Activated T-cell treated with anti-CD3 and anti-CD28 coated beads, Interleukin-2, amount 50 U/mL, for 72 hours (primary cell): ENCODE results near the gene RSL24D1. TPM values are rescaled to one million over a fixed set of nuclear protein-coding genes. Genes with fewer than 3 reads are reported as not detected.

Experiments
- ATAC-seq, 2 donors: fragments of 150-1000 bp; cut with Tn5 transposase; replicated peaks in 1 of 2; 2 replicates each; pipeline ENCODE4 v1.10.0; 2021; ENCODE audit warnings: moderate library complexity in 2 of 2, mild to moderate bottlenecking in 1 of 2
- DNase-seq, 2 donors: peaks; one replicate each; pipeline ENCODE4 v3.0.0; 2021 to 2022; ENCODE audit warnings: mixed read lengths in 1 of 2
- H3K27ac Mint-ChIP-seq: one replicate; pipeline ENCODE4 v1.8.0; 2022; ENCODE audit warnings: mild to moderate bottlenecking, moderate library complexity, mixed read lengths
- H3K27me3 Mint-ChIP-seq: one replicate; pipeline ENCODE4 v1.8.0; 2022; ENCODE audit warnings: low read depth, mixed read lengths
- H3K36me3 Mint-ChIP-seq, 2 donors: one replicate each; pipeline ENCODE4 v1.8.0; 2022; ENCODE audit warnings: mixed read lengths in 2 of 2, mild to moderate bottlenecking in 1 of 2; ENCODE audit not compliant: insufficient read depth in 2 of 2
- H3K4me1 Mint-ChIP-seq: one replicate; pipeline ENCODE4 v1.8.0; 2022; ENCODE audit warnings: low read depth, mixed read lengths
- H3K4me3 Mint-ChIP-seq, 2 donors: one replicate each; pipeline ENCODE4 v1.8.0; 2022; ENCODE audit warnings: mild to moderate bottlenecking in 2 of 2, mixed read lengths in 2 of 2, moderate library complexity in 2 of 2
- H3K9me3 Mint-ChIP-seq, 2 donors: one replicate each; pipeline ENCODE4 v1.8.0; 2022; ENCODE audit warnings: mixed read lengths in 2 of 2
- total RNA-seq, 2 donors: library from RNA; stranded (reverse); gene quantifications; one replicate each; pipeline ENCODE4 v1.2.3, GENCODE V29; 2022

The RSL24D1 gene
- total RNA-seq, 2 donors from 2014 or later: 181 to 207 TPM

GRCh38 chr15:55231455-55231854 lies 34.7 kb upstream of the RSL24D1 start:
- H3K9me3 Mint-ChIP-seq: no peaks in the 10 kb centered on the region
- H3K36me3 Mint-ChIP-seq: peaks cover 10 to 60% of the 10 kb centered on the region in 2 donors
- H3K4me3 Mint-ChIP-seq: peak overlapping the region in 1 of 2 donors; percentile 7
- H3K27me3 Mint-ChIP-seq: no peaks in the 10 kb centered on the region
- DNase-seq (no peak), ATAC-seq (no peak)
- H3K27ac Mint-ChIP-seq: peak overlapping the region; percentile 73
- H3K4me1 Mint-ChIP-seq: peaks cover 49% of the 10 kb centered on the region

GRCh38 chr15:55230953-55231352 lies 34.2 kb upstream of the RSL24D1 start:
- Mint-ChIP-seq H3K27ac (peak overlapping the region; percentile 73), H3K36me3 (peaks cover 13 to 60% of the 10 kb centered on the region in 2 donors), H3K4me3 (peak overlapping the region in 1 of 2 donors; percentile 19), H3K27me3 (no peaks in the 10 kb centered on the region), H3K9me3 (no peaks in the 10 kb centered on the region), H3K4me1 (peaks cover 50% of the 10 kb centered on the region)
- ATAC-seq (no peak), DNase-seq (no peak)

- ATAC-seq (no peak), DNase-seq (no peak)
- H3K27me3 Mint-ChIP-seq: no peaks in the 10 kb centered on the region
- peaks cover 52% of the 10 kb centered on the region for H3K4me1 Mint-ChIP-seq
- H3K4me3 Mint-ChIP-seq: peak overlapping the region in 1 of 2 donors; percentile 23
- peak overlapping the region; percentile 26 for H3K27ac Mint-ChIP-seq
- peaks cover 12 to 56% of the 10 kb centered on the region in 2 donors for H3K36me3 Mint-ChIP-seq
- H3K9me3 Mint-ChIP-seq: no peaks in the 10 kb centered on the region
Observed at GRCh38 chr15:55230051-55230670, 33.4 kb upstream of the RSL24D1 start.

- peaks cover 0 to 2% of the 10 kb centered on the region in 2 donors for H3K9me3 Mint-ChIP-seq
- no peak for DNase-seq
- peak overlapping the region; percentile 62 for H3K27ac Mint-ChIP-seq
- H3K4me3 Mint-ChIP-seq: no peak overlapping the region
- H3K27me3 Mint-ChIP-seq: no peaks in the 10 kb centered on the region
- H3K4me1 Mint-ChIP-seq: peaks cover 68% of the 10 kb centered on the region
- peaks cover 15 to 46% of the 10 kb centered on the region in 2 donors for H3K36me3 Mint-ChIP-seq
- no peak for ATAC-seq
Observed at GRCh38 chr15:55226127-55226526, 29.4 kb upstream of the RSL24D1 start.

- ATAC-seq (peak; percentile 23 to 42), DNase-seq (no peak)
- peak overlapping the region; percentile 79 for H3K27ac Mint-ChIP-seq
- H3K36me3 Mint-ChIP-seq: peaks cover 19 to 45% of the 10 kb centered on the region in 2 donors
- H3K4me3 Mint-ChIP-seq: no peak overlapping the region
- no peaks in the 10 kb centered on the region for H3K27me3 Mint-ChIP-seq
- H3K9me3 Mint-ChIP-seq: peaks cover 0 to 2% of the 10 kb centered on the region in 2 donors
- H3K4me1 Mint-ChIP-seq: peaks cover 68% of the 10 kb centered on the region
Observed at GRCh38 chr15:55224892-55225291, 28.2 kb upstream of the RSL24D1 start.

GRCh38 chr15:55222588-55222987 lies 25.8 kb upstream of the RSL24D1 start:
- peaks cover 87% of the 10 kb centered on the region for H3K4me1 Mint-ChIP-seq
- peaks cover 25 to 42% of the 10 kb centered on the region in 2 donors for H3K36me3 Mint-ChIP-seq

GRCh38 chr15:55221090-55222011 lies 24.6 kb upstream of the RSL24D1 start:
- Mint-ChIP-seq H3K9me3 (peaks cover 0 to 2% of the 10 kb centered on the region in 2 donors), H3K36me3 (peaks cover 26 to 39% of the 10 kb centered on the region in 2 donors), H3K4me1 (peaks cover 86% of the 10 kb centered on the region), H3K27ac (peak overlapping the region; percentile 92), H3K4me3 (peak overlapping the region; percentile 67 to 70), H3K27me3 (no peaks in the 10 kb centered on the region)
- ATAC-seq (peak; percentile 77 to 82), DNase-seq (peak; percentile 56 to 58)

More at GRCh38 chr15:55222588-55222987, 25.8 kb upstream of the RSL24D1 start:
- no peak for ATAC-seq
- Mint-ChIP-seq H3K4me3 (peak overlapping the region; percentile 55 to 70), H3K9me3 (peaks cover 0 to 2% of the 10 kb centered on the region in 2 donors), H3K27ac (peak overlapping the region; percentile 92), H3K27me3 (no peaks in the 10 kb centered on the region)
- DNase-seq: no peak

- peak overlapping the region; percentile 92 for H3K27ac Mint-ChIP-seq
- DNase-seq (no peak), ATAC-seq (no peak)
- H3K9me3 Mint-ChIP-seq: peaks cover 0 to 2% of the 10 kb centered on the region in 2 donors
- H3K4me1 Mint-ChIP-seq: peaks cover 79% of the 10 kb centered on the region
- peak overlapping the region; percentile 67 to 70 for H3K4me3 Mint-ChIP-seq
- H3K36me3 Mint-ChIP-seq: peaks cover 22 to 37% of the 10 kb centered on the region in 2 donors
- no peaks in the 10 kb centered on the region for H3K27me3 Mint-ChIP-seq
Observed at GRCh38 chr15:55220606-55221005, 23.9 kb upstream of the RSL24D1 start.

- H3K27me3 Mint-ChIP-seq: no peaks in the 10 kb centered on the region
- H3K27ac Mint-ChIP-seq: peak overlapping the region; percentile 93
- H3K36me3 Mint-ChIP-seq: peaks cover 23 to 43% of the 10 kb centered on the region in 2 donors
- peak overlapping the region in 1 of 2 donors; percentile 49 for H3K4me3 Mint-ChIP-seq
- peak; percentile 7 to 45 for ATAC-seq
- H3K4me1 Mint-ChIP-seq: peaks cover 56% of the 10 kb centered on the region
- no peak for DNase-seq
- peaks cover 0 to 2% of the 10 kb centered on the region in 2 donors for H3K9me3 Mint-ChIP-seq
Observed at GRCh38 chr15:55218056-55218455, 21.3 kb upstream of the RSL24D1 start.

- Mint-ChIP-seq H3K36me3 (peaks cover 7 to 24% of the 10 kb centered on the region in 2 donors), H3K4me1 (no peaks in the 10 kb centered on the region), H3K4me3 (no peak overlapping the region), H3K27me3 (no peaks in the 10 kb centered on the region), H3K9me3 (peaks cover 0 to 1% of the 10 kb centered on the region in 2 donors), H3K27ac (no peak overlapping the region)
- no peak for DNase-seq
- ATAC-seq: no peak
Observed at GRCh38 chr15:55204464-55204863, 7.7 kb upstream of the RSL24D1 start.

- peaks cover 2 to 7% of the 10 kb centered on the region in 2 donors for H3K9me3 Mint-ChIP-seq
- ATAC-seq (peak in 1 of 2 donors; percentile 25), DNase-seq (no peak)
- H3K4me1 Mint-ChIP-seq: peaks cover 5% of the 10 kb centered on the region
- no peaks in the 10 kb centered on the region for H3K27me3 Mint-ChIP-seq
- H3K27ac Mint-ChIP-seq: peak overlapping the region; percentile 56
- H3K36me3 Mint-ChIP-seq: peaks cover 10 to 29% of the 10 kb centered on the region in 2 donors
- no peak overlapping the region for H3K4me3 Mint-ChIP-seq
Observed at GRCh38 chr15:55202206-55202605, 5.5 kb upstream of the RSL24D1 start.

- H3K4me3 Mint-ChIP-seq: peak overlapping the region in 1 of 2 donors; percentile 3
- H3K36me3 Mint-ChIP-seq: peaks cover 11 to 24% of the 10 kb centered on the region in 2 donors
- peaks cover 2 to 7% of the 10 kb centered on the region in 2 donors for H3K9me3 Mint-ChIP-seq
- DNase-seq (no peak), ATAC-seq (no peak)
- H3K27ac Mint-ChIP-seq: peak overlapping the region; percentile 86
- no peaks in the 10 kb centered on the region for H3K27me3 Mint-ChIP-seq
- peaks cover 5% of the 10 kb centered on the region for H3K4me1 Mint-ChIP-seq
Observed at GRCh38 chr15:55198706-55199105, 2.0 kb upstream of the RSL24D1 start.

- Mint-ChIP-seq H3K27me3 (no peaks in the 10 kb centered on the region), H3K9me3 (peaks cover 2 to 7% of the 10 kb centered on the region in 2 donors), H3K36me3 (peaks cover 13 to 27% of the 10 kb centered on the region in 2 donors), H3K4me3 (no peak overlapping the region), H3K27ac (no peak overlapping the region), H3K4me1 (peaks cover 5% of the 10 kb centered on the region)
- ATAC-seq: no peak
- DNase-seq: no peak
Observed at GRCh38 chr15:55197719-55198118, 978 bp upstream of the RSL24D1 start.
